Keratinocyte (primary cell): ENCODE data around the gene GRIA2. TPM values are rescaled to one million over a fixed set of nuclear protein-coding genes. Genes with fewer than 3 reads are reported as not detected.

Source experiments
- DNase-seq: peaks from one replicate; pipeline ENCODE4 v3.0.0-alpha.2; 2011; ENCODE audit warnings: low read depth, missing footprints, low spot score
- FAIRE-seq: peaks from 2 replicates; lab custom pipeline; 2011; peaks lifted over from hg19 to GRCh38; lab: Jason Lieb, UNC
- H2AFZ ChIP-seq: 2 replicates; pipeline ENCODE4 v1.6.0; 2012; ENCODE audit warnings: low read length, control low read depth, inconsistent platforms; ENCODE audit not compliant: control insufficient read depth
- H3K27ac ChIP-seq: 2 replicates; pipeline ENCODE4 v1.5.1; 2011; ENCODE audit warnings: low read length; ENCODE audit not compliant: control insufficient read depth, insufficient read depth
- H3K27me3 ChIP-seq: 3 replicates; pipeline ENCODE4 v1.6.0; 2011; ENCODE audit warnings: low read length; ENCODE audit not compliant: control insufficient read depth, insufficient read depth; ENCODE audit errors: extremely low read depth
- H3K36me3 ChIP-seq, 2 experiments: 2 replicates in 1 of 2; 3 replicates in 1 of 2; pipeline ENCODE4 v1.5.1; 2011; ENCODE audit warnings: low read length in 2 of 2, mild to moderate bottlenecking in 1 of 2; ENCODE audit not compliant: control insufficient read depth in 2 of 2, insufficient read depth in 2 of 2; ENCODE audit errors: extremely low read depth in 1 of 2
- H3K4me1 ChIP-seq: 3 replicates; pipeline ENCODE4 v1.5.1; 2011; ENCODE audit warnings: low read length; ENCODE audit not compliant: control insufficient read depth, insufficient read depth; ENCODE audit errors: extremely low read depth
- H3K4me2 ChIP-seq: 3 replicates; pipeline ENCODE4 v1.6.0; 2011; ENCODE audit warnings: low read depth, low read length; ENCODE audit not compliant: control insufficient read depth, insufficient read depth; ENCODE audit errors: extremely low read depth
- H3K4me3 ChIP-seq, 3 experiments: fragments of 200-600 bp in 1 of 3; sonication (generic) in 1 of 3; 2 replicates in 2 of 3; 3 replicates in 1 of 3; pipeline ENCODE4 v1.5.1; 2011 to 2016; ENCODE audit warnings: low read length in 3 of 3, mild to moderate bottlenecking in 3 of 3, control low read depth in 2 of 3, inconsistent platforms in 1 of 3, low read depth in 1 of 3, mixed read lengths in 1 of 3, mixed run types in 1 of 3, moderate library complexity in 1 of 3; ENCODE audit not compliant: control insufficient read depth in 2 of 3, insufficient read depth in 2 of 3; ENCODE audit errors: extremely low read depth in 1 of 3
- H3K79me2 ChIP-seq: 2 replicates; pipeline ENCODE4 v1.6.0; 2012; ENCODE audit warnings: low read length; ENCODE audit not compliant: control insufficient read depth, insufficient read depth
- H3K9ac ChIP-seq: 3 replicates; pipeline ENCODE4 v1.6.0; 2011; ENCODE audit warnings: low read length; ENCODE audit not compliant: control insufficient read depth, insufficient read depth; ENCODE audit errors: extremely low read depth
- H3K9me1 ChIP-seq: 3 replicates; pipeline ENCODE4 v1.6.0; 2011; ENCODE audit warnings: low read length; ENCODE audit not compliant: control insufficient read depth, insufficient read depth; ENCODE audit errors: extremely low read depth
- H3K9me3 ChIP-seq: 2 replicates; pipeline ENCODE4 v1.5.1; 2012; ENCODE audit warnings: low read depth, low read length; ENCODE audit not compliant: control insufficient read depth
- H4K20me1 ChIP-seq: 3 replicates; pipeline ENCODE4 v1.6.0; 2011; ENCODE audit warnings: low read length; ENCODE audit not compliant: control insufficient read depth, insufficient read depth; ENCODE audit errors: extremely low read depth
- CTCF ChIP-seq, 3 experiments: IDR thresholded peaks in 1 of 3; conservative IDR thresholded peaks in 1 of 3; optimal IDR thresholded peaks in 1 of 3; 2 replicates in 2 of 3; 3 replicates in 1 of 3; pipeline versions ENCODE3 to v1.5.1; 2011; ENCODE audit warnings: low read length in 3 of 3, mild to moderate bottlenecking in 3 of 3, moderate library complexity in 2 of 3, control low read depth in 1 of 3, inconsistent platforms in 1 of 3; ENCODE audit not compliant: insufficient read depth in 2 of 3; ENCODE audit errors: extremely low read depth in 1 of 3
- EZH2 ChIP-seq: IDR thresholded peaks from one replicate; pipeline ENCODE4 v1.6.1; 2012; ENCODE audit warnings: inconsistent platforms, mild to moderate bottlenecking, low read length, moderate library complexity
- dilution Hi-C: fragments of 300-500 bp; cut with MboI; formaldehyde crosslinking; loops from one replicate; pipeline ENCODE4 v1.7.0; 2020; ENCODE audit warnings: low sequenced_read_pairs; ENCODE audit not compliant: extremely low pct_ligation_motif_present
- polyA plus RNA-seq, 5 experiments: library from polyadenylated mRNA; depleted of rRNA in 3 of 5; stranded (reverse) in 3 of 5; stranded (forward) in 1 of 5; unstranded in 1 of 5; fragments of >200 nt; gene quantifications; 1 replicate in 1 of 5; 2 replicates in 3 of 5; 3 replicates in 1 of 5; pipeline versions ENCODE4 v1.2.1 to v1.2.3, GENCODE V29; 2011 to 2012; ENCODE audit warnings: missing spikeins in 2 of 5, low read depth in 1 of 5, low replicate concordance in 1 of 5

GRIA2 gene
- polyA plus RNA-seq, 1 donor (not counting 4 experiments of a cell fraction or from before 2014, with no cell fraction given): not detected

GRCh38 chr4:157357887-157358286 lies 137.4 kb downstream of the GRIA2 start:
- H3K9me3 ChIP-seq: no peaks in the 10 kb centered on the region
- H3K9ac ChIP-seq: no peak overlapping the region
- H3K4me1 ChIP-seq: no peaks in the 10 kb centered on the region
- dilution Hi-C loops: no loop called here
- H2AFZ ChIP-seq: no peak overlapping the region
- H3K36me3 ChIP-seq: no peaks in the 10 kb centered on the region
- no peak for FAIRE-seq
- H3K79me2 ChIP-seq: no peaks in the 10 kb centered on the region
- H3K27me3 ChIP-seq: no peaks in the 10 kb centered on the region
- H3K4me2 ChIP-seq: no peak overlapping the region
- DNase-seq: no peak
- no peak overlapping the region for H3K27ac ChIP-seq
- no peaks in the 10 kb centered on the region for H4K20me1 ChIP-seq
- TF ChIP-seq CTCF (optimal IDR thresholded peaks at IDR 0.05 in 1 of 3, IDR thresholded peaks at IDR 0.05 in 1 of 3, conservative IDR thresholded peaks at IDR 0.05 in 1 of 3; ENCODE audit: extremely low read depth in 1 of 3, insufficient read depth in 2 of 3, low read length in 3 of 3) (no peak), EZH2 (no peak)
- H3K4me3 ChIP-seq: no peak overlapping the region
- no peaks in the 10 kb centered on the region for H3K9me1 ChIP-seq

GRCh38 chr4:157358439-157358838 lies 137.9 kb downstream of the GRIA2 start:
- Histone ChIP-seq H2AFZ (no peak overlapping the region), H3K4me3 (no peak overlapping the region), H3K36me3 (no peaks in the 10 kb centered on the region), H3K27ac (no peak overlapping the region), H3K4me1 (no peaks in the 10 kb centered on the region), H3K9me3 (no peaks in the 10 kb centered on the region), H3K79me2 (no peaks in the 10 kb centered on the region), H3K9me1 (no peaks in the 10 kb centered on the region), H3K4me2 (no peak overlapping the region), H4K20me1 (no peaks in the 10 kb centered on the region), H3K9ac (no peak overlapping the region), H3K27me3 (no peaks in the 10 kb centered on the region)
- dilution Hi-C loops: no loop called here
- TF ChIP-seq CTCF (optimal IDR thresholded peaks at IDR 0.05 in 1 of 3, IDR thresholded peaks at IDR 0.05 in 1 of 3, conservative IDR thresholded peaks at IDR 0.05 in 1 of 3; ENCODE audit: extremely low read depth in 1 of 3, insufficient read depth in 2 of 3, low read length in 3 of 3): no peak
- no peak for TF ChIP-seq EZH2
- no peak for DNase-seq
- no peak for FAIRE-seq
